Peyer's patch (tissue), 4 donors: Measurements from ENCODE around the gene DOCK2.

Experiments
- CTCF ChIP-seq, 6 experiments: fragments of 450-650 bp in 4 of 6; fragments of 200-600 bp in 2 of 6; sonication (generic) in 1 of 6; IDR thresholded peaks; one replicate each; pipeline ENCODE4 v1.5.1; 2017 to 2019; ENCODE audit warnings: antibody characterized with exemption in 6 of 6, mild to moderate bottlenecking in 3 of 6, moderate library complexity in 1 of 6
- POLR2A ChIP-seq, 2 donors: fragments of 450-650 bp; IDR thresholded peaks; one replicate each; pipeline ENCODE4 v1.5.1; 2017; ENCODE audit warnings: antibody characterized with exemption in 2 of 2, mild to moderate bottlenecking in 2 of 2, moderate library complexity in 2 of 2

- no peak for TF ChIP-seq CTCF (IDR thresholded peaks at IDR 0.05)
- TF ChIP-seq POLR2A (IDR thresholded peaks at IDR 0.05), result no peak
Measured at GRCh38 chr5:169873642-169874041, 236.6 kb downstream of the DOCK2 start.
